HG02763 (cell line): ENCODE results near the gene SLC16A7.
"Not testable (repeated sequence)": the region's sequence is repeated elsewhere in the genome, so short reads cannot be mapped to it uniquely, and the experiment has no call there.

Source experiments
- ATAC-seq: cut with Tn5 transposase; IDR thresholded peaks from one replicate; pipeline ENCODE4 v1.9.1; 2021; ENCODE audit warnings: mild to moderate bottlenecking, moderate library complexity; ENCODE audit not compliant: unreplicated experiment

Gene SLC16A7

DNA sequence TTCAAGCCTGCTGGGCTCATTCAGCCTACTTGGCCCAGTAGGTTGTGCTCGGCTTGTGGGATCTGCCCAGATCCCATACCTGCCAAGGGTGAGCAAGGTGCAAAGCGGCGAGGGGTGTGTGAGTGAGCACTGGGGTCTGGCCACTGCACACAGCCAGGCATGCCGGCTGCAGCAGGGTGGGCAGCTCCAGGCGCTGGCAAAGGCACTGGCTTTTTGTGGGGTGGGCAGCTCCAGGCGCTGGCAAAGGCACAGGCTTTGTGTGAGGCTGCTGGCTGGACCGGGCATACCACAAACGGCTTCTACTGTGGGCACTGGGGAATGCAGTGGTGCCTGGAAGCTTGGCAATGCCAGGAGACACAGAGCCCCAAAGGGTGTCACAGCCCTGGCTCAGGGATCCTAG, 137.4 kb downstream of the SLC16A7 start:
- ATAC-seq, result no peak

DNA sequence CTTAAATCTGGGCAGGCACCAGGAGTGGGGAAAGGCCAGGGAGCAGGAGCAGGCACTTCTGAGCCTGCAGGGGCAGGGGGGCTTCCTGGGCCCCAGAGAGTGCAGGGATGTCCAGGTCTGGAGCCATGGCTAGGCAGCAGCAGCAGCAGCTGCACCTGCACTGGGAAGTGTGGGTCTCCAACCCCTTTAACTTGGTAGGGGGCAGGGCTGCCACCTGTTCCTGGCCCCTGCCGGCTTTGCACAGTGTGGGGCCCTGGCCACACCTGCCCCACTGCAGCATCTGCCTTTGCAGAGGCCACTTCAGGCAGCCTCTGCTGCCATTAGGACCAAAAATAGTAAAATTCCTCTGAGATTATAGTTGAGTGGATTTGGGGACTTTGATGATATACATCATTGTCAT, 138.5 kb downstream of the SLC16A7 start:
- ATAC-seq, result no peak

DNA sequence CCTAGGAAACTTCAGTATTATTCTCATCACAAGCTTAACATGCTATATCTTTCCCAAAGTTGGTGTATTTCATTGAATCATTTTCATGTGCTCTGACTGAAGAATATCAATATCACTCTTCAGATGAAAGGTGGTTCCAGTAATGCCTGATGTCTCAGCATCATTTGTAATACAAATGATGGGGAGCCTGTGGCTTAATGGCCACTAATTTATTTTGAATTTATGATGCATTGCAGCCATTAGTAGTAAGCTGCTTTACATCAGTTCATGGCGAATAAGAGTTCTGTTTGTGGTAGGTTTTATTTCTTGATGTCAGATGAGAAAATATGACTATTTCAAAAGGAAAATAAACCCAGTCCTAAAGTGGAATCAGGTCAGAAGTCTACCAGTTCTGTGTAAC, 139.4 kb downstream of the SLC16A7 start:
- no peak for ATAC-seq

DNA sequence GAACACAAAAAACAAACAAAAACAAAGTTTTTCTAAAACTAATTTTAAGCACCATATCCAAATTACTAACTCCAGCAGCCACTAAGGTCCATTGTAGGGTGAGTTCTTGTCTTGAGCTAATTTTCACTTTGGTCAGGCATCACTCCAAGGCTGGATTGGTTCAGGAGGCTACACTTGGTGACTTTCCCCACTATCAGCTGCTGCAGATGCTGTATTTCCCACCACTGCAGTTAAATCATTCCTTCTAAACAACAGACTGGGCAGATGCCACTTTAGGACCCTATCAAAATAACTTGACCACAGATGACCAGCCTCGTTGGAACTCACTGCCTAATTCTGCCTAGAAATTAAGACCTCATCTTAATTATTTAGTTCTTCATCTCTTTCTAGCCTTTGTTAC, 140.5 kb downstream of the SLC16A7 start:
- no peak for ATAC-seq

DNA sequence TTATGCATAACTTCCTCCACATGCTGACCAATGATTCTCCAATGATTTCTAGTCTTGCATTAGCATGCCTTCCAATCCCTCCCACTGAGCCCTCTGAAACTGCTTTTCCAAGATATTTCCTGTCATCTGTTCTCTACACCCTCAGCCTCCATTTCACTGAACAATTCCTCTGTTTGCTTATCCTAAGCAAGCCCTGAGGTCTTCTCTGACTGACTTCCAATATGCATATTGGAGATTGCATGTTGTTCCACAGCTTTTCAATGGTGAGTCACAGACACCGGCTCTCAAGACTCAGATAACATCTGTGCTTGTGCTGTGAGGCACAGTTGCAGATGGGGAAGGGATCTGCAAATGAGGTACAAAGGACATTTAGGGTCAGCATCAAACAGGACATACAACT, 141.0 kb downstream of the SLC16A7 start:
- no peak for ATAC-seq

DNA sequence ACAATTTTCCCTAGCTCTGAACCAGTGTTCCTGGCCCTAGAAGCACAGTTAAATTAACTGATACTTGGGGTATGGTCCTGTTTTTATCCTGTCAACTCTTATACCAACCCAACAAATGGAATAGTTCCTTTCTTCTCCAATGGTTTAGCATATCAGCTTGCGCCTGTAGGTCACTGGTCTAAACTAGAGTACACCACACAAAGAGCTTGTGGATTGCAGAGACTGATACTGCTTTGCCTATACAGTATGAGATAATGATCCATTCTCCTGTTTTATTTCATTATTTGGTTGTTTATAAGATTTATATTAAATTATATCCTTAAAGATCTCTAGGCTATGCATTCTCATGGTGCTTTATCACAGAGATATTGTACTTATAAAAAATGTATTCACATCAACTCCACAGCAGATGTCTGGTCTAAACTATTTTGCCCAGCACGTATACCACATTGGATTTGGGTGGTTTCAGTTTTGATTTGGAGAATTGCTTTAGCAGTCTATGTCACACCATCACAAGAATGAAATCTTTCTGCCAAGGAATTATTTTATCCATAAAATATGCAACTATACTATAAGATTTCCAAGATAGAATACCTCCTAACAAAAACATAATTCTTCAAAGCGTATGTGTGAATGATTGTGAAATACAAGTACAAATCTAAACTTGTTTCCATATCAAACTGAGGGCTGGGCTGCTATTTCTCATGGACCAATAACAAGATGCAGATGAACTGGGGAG, 142.1 kb downstream of the SLC16A7 start:
- ATAC-seq, result no peak

DNA sequence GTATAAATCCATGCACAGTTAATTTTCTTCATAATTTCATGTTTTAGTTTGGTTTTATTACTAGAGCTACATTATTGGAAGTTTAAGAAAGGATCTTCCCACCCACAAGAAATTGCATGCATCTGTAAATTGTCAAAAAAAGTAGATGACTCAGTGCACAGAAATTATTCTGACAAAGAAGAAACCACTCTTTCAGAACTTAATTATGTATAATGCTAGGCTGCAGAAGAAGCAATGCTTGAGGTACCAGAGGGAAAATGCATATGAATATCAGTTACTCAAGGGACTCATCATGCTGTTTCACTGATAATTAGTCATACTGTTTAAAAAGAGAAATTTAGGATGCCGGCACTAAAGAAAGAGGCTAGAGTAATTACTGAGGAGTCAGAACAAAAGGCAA, 147.0 kb downstream of the SLC16A7 start:
- ATAC-seq, result no peak

DNA sequence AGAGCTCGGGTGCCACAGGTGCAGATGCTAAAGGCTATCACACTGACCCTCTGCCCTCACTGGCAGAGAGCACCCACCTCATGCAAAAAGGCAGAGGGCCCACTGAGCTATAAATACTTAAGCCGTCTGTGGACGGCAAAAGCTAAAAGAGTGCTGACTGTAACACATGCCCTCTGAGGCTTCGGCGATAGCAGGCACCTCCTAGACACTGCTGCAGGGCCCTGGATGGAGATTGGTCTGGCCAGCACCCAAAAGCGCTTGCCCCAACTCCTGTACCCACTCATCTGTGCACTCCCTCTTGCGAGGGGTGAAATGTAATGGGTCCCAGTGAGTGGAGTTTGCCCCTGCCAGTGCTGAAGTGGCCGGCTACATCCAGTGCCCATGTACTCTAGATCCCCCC, 148.7 kb downstream of the SLC16A7 start:
- ATAC-seq, result no peak

DNA sequence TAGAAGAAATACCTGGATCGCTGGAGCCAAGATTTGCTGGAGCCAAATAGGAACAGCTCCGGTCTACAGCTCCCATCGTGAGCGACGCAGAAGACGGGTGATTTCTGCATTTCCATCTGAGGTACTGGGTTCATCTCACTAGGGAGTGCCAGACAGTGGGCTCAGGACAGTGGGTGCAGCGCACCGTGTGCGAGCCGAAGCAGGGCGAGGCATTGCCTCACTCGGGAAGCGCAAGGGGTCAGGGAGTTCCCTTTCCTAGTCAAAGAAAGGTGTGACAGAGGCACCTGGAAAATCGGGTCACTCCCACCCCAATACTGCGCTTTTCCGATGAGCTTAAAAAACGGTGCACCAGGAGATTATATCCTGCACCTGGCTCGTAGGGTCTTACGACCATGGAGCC, 155.3 kb downstream of the SLC16A7 start:
- not testable (repeated sequence) for ATAC-seq

DNA sequence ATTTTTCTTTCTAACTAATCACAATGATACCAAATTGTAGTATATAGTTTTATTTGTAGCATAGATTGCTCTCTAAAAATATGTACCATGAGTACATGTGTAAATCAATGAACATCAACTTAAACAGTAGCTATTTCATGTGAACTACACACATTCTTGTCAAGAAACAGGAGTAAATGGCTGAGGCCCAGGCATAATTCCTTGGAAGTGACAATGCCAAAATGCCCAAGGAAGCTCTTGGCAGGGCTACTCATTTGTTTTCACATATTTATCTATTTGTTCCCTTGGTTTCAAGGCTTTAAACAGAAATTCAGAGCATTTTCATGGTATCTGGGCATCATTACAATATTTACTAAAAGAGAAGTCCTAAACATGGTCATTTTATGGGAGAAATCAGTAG, 165.7 kb downstream of the SLC16A7 start:
- ATAC-seq, result no peak

DNA sequence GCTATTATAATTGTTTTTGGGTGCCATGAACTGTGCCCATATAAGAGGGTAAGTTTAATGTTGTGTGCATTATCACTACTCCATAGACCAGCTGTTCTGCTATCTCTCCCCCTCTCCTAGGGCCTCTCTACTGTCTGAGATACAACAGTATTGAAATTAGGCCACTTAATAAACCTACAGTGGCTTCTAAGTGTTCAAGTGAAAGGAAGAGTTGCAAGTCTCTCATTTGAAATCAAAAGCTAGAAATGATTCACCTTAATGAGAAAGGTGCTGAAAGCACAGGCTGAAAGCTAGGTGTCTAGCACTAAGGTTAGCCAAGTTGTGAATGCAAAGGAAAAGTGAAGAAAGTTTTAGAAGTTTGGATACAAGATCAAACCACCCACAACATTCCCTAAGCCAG, 168.0 kb downstream of the SLC16A7 start:
- ATAC-seq, result no peak

DNA sequence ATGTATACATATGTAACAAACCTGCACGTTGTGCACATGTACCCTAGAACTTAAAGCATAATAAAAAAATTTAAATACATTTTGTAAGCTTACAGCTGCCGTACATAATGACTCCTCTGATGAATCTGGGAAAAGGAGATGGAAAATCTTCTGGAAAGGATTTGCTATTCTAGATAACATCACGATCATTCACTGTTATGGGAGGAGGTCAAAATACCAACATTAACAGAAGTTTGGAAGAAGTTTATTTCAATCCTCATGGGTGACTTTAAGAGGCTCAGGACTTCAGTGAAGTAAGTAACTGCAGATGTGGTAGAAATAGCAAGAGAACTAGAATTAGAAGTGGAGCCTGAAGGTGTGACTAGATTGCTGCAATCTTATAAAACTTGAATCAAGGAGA, 172.2 kb downstream of the SLC16A7 start:
- ATAC-seq, result no peak

DNA sequence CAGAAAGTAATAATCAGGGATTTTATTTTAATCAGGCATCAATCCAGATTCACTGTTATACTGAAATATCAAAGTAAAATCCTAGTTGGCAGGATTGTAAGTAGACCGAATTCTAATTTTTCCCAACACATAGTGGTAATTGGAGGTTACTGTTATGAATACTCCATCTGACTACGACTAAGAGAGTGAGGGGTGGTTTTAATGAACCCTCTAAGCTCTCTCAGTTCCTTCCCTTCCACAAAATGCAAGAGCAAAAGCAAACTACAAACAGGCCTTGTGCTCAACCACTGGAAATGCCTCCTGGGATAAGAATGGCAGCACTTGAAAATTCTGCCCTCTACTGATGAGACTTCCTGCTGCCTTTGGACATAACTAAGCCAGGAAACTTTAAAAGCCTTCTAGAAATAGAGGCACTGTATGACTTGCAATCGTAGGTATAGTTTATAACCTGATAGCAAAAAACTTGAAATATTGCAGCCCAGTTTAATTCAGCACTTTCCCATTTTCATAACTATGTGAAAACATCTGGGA, 184.8 kb downstream of the SLC16A7 start:
- no peak for ATAC-seq

DNA sequence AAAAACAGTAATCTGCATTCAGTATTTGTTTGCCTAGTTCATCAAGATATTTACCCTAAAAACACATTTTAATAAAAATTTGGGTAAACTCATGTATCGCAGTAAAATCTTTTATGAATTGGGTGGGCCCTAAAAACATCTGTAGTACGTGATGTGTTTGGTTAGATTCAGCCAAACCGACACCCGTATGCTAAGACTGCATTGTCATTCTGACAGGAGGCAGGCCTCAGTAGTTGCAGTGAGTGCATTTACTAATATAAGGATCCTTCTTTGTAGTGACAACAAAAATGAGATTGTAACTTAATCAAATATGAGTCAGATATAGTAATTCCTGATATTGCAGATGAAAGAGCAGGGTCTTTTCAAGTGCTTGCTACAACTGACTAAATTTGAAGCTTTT, 191.8 kb downstream of the SLC16A7 start:
- ATAC-seq, result no peak

DNA sequence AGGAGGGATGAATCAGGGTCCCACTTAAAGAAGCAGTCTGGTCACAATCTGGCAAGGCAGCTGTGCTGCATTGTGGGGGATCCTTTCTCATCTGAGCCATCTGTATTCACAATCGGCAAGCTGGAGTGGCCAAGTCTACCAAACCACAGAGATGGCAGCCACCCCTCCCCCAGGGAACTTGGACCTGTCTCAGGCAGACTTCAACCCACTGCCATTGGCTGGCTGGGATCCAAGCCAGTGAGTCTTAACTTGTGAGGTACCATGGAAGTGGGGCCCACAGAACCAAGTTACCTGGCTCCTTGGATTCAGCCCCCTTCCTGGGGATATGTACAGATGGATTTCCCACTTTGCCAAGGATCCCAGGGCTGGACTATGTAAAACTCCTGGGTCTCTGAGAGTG, 196.8 kb downstream of the SLC16A7 start:
- no peak for ATAC-seq

DNA sequence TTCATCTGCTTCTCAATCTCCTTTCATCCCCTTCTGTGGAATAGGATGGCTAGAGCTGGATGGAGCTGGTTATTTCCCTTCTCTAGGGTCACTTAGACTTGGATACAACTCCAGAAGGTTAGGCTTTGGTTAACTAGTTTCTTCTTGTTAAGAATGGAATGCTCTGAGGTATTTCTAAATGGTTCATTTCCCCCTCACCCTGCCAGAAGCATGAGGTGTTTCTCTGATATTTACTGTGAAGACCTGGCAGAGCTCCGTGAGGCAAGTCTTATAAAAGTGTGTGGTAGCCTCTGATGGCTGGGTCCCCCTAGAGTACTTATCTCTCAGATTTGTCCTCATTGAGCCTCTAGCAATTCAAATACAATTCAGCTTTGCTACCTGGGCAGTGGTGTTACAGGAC, 207.9 kb downstream of the SLC16A7 start:
- no peak for ATAC-seq

DNA sequence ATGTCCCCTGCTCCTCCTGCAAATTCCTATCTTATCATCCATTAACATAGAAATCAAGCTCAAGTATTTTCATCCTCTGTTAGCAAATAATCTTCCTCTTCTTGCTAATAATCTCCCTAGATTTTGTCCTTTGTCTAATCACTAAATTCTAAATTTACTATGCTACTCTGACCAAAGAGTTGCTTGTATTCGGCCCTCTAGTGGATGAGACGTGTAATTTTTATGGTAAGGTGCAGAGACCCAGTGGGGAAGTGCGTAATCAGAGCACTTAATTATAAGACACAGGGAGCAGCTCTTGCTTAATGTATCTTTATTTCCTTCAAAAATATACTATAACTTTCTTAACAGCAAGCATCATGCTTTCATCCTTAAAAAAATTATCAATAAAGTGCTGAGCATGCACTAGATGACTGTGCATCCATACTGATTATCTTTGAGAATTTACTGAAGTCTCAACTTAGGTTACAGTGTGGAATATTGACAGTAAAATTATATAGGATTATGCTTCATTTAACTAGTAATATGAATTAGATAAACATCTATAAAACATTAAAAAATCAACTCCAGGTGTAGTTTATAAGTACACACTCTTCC, 212.6 kb downstream of the SLC16A7 start:
- peak; percentile 79 for ATAC-seq

DNA sequence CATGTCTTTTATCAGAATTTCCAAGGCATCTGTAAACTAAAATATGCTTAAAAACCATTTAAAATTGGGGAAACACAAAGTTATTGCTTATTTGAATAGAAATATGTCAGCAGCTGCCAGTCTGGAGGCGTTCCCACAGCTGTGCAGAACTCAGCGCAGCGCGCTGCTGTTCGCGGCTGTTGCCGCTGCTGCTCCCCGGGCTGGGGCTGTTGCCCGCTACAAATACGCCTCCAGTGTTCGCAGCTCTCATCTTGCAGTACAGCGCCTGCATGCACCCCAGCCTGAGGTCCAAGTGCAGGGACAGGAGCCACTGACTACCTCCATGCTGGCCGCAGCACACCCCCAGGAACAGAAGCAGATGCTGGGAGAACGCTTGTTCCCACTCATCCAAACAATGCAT, 216.2 kb downstream of the SLC16A7 start:
- no peak for ATAC-seq

DNA sequence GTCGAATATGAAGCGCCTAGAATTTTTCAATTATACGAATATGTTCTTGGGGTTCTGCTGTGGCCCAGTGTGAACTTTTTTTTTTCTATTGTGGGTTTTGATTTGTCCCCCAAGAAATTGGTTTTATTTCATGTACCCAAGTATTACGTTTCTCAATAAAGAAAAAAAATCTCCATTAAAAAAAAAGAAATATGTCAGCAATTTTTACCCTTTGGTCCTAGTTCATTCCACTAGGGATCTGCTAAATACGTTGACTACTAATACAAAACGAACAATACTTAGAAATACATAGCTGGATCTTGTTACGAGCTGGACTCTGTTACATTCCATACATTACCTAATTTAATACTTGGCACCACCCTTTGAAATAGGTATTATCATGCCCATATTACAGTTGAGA, 216.9 kb downstream of the SLC16A7 start:
- ATAC-seq, result no peak

DNA sequence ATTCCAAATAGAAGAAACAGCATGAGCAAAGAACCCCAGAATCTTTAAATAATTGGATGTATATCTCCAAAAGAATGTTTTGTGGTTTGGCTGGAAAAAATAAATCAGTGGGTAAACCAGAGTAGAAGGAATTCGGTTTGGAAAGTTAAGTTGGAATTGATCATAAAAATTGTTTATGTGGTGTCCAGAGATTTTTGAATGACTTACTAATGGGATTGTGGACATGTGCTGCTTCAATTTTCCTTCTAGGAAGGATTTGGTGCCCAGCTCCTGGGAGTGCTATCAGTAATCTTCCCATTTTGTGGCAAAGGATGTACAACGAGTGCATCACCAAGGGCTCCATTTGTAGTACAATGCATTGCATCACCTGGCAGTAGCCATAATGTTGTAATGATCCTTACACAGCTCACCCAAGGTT, 224.8 kb downstream of the SLC16A7 start:
- ATAC-seq, result no peak

DNA sequence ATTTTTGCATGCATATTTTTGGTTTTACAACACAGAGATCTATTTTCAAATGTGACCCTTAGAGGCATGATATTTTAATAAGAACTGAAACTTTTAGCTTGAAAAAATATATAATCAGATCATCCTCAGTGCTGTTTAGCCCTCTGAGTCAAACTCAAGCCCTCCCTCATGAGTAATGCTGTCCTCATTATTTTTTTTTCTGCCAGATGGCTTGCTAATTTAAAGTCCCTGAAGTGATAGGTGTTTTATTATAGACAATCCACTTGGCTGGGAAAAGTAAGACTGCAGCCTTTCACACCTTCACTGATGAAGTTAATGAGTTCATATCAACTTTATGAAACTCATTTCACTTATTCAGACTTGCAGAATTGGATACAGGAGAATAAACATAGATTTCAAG, 227.7 kb downstream of the SLC16A7 start:
- ATAC-seq, result no peak

DNA sequence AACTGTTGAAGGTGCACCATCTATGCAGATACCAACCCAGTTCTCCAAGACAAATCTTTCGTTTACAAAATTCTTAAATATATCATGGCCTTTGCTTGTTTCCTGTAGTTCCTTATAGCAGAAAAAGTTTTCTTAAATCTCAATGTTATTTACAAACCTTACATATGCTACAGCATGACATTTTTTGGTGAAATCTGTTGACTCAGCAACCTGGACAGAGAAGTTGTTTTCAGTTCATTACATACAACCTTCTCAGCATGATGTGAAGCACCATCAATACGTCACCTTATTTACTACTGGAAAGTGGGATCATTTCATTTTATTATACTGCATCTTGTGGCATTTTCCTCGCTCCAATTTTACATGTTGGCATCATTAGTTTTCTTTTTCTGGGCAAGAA, 231.9 kb downstream of the SLC16A7 start:
- ATAC-seq, result no peak

DNA sequence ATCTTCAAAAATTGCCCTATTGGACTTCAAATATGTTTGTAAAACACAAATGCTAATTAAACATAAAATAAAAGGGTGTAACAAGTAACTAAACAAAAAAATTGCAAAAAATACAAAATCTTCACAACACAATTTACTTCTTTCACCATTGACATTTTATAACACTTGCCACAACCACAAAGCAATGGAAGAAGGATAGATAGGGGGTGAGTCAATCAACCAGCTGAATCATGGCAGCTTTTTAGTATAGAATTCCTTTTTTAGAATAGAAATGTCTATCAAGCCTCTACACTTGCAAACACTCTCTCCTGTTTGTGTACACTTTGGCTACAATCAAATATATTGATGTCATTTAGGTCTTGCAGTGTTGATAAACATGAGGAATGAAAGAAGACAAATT, 232.7 kb downstream of the SLC16A7 start:
- no peak for ATAC-seq
